GM06990 (cell line): Measurements from ENCODE around the gene KCNQ5.

Experiments
- DNase-seq: peaks from one replicate; pipeline ENCODE4 v3.0.0-alpha.2; 2011; ENCODE audit not compliant: insufficient read length; ENCODE audit errors: extremely low read depth
- H3K27me3 ChIP-seq: replicated peaks from 2 replicates; pipeline ENCODE4 v1.6.0; 2011; ENCODE audit warnings: low read length; ENCODE audit not compliant: control insufficient read depth, insufficient read depth
- H3K36me3 ChIP-seq: 2 replicates; pipeline ENCODE4 v1.5.1; 2011; ENCODE audit warnings: low read length; ENCODE audit not compliant: control insufficient read depth, insufficient read depth
- H3K4me3 ChIP-seq: replicated peaks from 2 replicates; pipeline ENCODE4 v1.5.1; 2011; ENCODE audit warnings: low read depth, mild to moderate bottlenecking, control low read depth, low read length
- TF ChIP-seq, protein P1 (sequence below): IDR thresholded peaks from 2 replicates; pipeline ENCODE4 v1.5.1; 2011; ENCODE audit warnings: low read length, control low read depth, mild to moderate bottlenecking, inconsistent platforms; ENCODE audit not compliant: insufficient read depth, poor library complexity, severe bottlenecking

Gene KCNQ5

DNA sequence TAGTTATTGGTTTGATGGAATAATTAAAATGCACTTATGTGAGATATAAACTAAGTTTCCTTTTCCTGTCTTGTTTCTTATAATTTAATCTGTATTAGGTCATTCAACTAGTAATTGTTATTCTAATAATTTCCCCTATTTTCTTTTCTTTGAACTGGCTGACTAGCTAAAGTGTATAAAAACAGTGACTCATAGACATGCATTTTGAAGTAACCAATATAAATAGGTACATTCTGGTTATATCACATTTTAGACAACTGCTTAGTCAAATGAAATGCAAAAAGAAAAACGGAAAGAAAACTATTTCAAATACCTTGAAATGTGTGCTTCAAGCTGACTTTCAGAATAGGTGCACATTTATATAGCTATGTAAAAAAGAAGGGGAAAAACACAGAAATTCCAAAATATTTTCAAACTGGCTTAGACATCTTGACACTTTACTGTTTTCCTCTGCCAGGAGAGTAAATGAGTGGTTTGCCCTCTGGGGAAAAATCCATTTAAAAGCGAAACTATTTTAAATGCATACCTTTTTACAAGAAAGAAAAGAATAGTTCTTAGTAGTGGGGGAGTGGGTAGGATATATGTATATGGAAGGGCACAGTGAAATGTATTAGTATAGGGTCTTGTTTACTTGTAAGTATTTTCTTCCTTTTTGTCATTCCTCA lies 28.3 kb downstream of the KCNQ5 start:
- DNase-seq = no peak
- no peak overlapping the region for H3K4me3 ChIP-seq

DNA sequence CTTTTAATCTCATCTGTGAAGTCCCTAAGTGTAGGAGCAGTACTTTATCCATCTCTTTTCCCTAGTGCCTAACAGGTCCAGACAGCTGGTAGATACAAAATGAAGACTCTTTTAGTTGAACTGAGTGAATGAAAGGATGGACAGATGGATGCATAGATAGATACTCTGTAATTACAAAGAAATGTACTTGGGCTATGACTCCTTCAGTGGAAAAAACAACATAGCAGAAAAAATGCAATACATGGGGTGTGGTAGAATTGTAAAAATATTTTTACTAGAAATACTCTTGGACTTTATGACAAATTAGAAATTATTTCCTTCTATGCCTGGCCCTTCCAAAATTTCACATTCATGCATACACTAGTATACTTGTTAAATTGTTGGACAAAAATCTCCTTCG lies 29.3 kb downstream of the KCNQ5 start:
- Histone ChIP-seq H3K4me3 (no peak overlapping the region), H3K27me3 (no peaks in the 10 kb centered on the region), H3K36me3 (no peaks in the 10 kb centered on the region)
- TF ChIP-seq, protein P1, sequence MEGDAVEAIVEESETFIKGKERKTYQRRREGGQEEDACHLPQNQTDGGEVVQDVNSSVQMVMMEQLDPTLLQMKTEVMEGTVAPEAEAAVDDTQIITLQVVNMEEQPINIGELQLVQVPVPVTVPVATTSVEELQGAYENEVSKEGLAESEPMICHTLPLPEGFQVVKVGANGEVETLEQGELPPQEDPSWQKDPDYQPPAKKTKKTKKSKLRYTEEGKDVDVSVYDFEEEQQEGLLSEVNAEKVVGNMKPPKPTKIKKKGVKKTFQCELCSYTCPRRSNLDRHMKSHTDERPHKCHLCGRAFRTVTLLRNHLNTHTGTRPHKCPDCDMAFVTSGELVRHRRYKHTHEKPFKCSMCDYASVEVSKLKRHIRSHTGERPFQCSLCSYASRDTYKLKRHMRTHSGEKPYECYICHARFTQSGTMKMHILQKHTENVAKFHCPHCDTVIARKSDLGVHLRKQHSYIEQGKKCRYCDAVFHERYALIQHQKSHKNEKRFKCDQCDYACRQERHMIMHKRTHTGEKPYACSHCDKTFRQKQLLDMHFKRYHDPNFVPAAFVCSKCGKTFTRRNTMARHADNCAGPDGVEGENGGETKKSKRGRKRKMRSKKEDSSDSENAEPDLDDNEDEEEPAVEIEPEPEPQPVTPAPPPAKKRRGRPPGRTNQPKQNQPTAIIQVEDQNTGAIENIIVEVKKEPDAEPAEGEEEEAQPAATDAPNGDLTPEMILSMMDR = no peak
- no peak for DNase-seq

More for the DNA sequence above, 28.3 kb downstream of the KCNQ5 start:
- Histone ChIP-seq H3K36me3 (no peaks in the 10 kb centered on the region), H3K27me3 (no peaks in the 10 kb centered on the region)
- TF ChIP-seq, protein P1 = no peak

DNA sequence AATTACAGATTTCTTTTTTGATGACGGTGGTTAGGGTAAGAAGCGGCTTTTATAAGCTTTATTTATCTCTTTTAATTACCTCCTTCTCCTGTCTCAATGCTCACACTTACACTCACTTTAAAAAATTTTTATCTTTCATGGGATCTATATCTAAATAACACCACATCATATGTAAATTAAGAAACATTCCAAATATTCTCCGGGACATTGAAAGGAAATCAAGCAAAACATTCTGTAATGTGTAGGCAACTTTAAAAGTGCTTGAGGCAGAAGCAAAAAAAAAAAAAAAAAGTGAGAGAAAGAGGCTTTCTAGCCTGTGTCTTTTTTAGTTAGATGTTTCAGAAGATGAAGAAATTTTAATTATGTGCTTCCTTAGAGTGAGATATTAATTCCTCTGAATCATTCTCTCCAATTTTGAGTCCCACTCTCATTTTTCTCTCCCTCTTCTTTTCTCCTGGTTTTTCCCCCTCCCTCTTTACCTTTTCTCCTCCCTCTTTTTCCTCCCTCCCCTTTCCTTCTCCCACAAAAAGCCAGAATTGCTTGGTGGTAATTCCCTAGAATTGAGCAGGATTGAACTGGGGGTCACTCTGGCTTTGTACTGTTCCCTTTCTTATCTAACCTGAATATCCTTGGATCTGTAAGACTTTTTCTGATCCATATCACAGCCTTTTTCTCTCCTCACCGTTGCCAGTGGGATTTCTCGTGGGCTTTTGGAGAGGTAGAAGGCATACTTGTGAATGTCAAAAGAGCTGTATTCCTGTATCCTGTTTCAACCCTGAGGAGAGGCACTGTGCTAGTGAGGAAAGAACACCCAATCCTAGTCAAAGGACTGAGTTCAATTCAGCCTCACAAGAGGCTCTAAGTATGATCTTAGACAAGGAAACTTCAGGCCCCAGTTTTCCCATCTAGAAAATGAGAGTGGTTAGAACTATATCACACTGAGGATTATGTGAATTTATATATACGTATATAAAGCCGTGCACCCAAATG lies 30.4 kb downstream of the KCNQ5 start:
- no peak for DNase-seq
- TF ChIP-seq, protein P1 = no peak
- H3K27me3 ChIP-seq = no peaks in the 10 kb centered on the region
- H3K4me3 ChIP-seq = no peak overlapping the region
- no peaks in the 10 kb centered on the region for H3K36me3 ChIP-seq

DNA sequence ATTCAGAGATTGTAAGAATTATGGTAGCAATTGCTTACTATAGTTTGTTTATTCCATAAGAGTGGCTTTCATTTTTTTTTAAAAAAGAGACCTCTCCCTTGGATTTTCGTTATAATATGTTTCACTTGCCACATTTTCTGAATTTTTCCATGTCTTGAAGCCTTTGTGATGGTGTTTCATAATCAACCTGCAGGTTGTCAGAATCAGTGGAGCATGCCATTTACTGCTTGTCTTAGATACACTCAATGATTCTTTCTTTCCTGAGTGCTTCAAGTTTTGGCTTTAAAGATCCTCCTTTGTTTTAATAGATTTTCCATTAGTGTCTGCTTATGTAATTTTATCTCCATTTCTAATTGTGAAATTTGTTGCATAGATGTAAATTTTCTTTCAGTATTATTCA lies 31.2 kb downstream of the KCNQ5 start:
- Histone ChIP-seq H3K27me3 (no peaks in the 10 kb centered on the region), H3K36me3 (no peaks in the 10 kb centered on the region), H3K4me3 (no peak overlapping the region)
- DNase-seq = no peak
- TF ChIP-seq, protein P1 = no peak

DNA sequence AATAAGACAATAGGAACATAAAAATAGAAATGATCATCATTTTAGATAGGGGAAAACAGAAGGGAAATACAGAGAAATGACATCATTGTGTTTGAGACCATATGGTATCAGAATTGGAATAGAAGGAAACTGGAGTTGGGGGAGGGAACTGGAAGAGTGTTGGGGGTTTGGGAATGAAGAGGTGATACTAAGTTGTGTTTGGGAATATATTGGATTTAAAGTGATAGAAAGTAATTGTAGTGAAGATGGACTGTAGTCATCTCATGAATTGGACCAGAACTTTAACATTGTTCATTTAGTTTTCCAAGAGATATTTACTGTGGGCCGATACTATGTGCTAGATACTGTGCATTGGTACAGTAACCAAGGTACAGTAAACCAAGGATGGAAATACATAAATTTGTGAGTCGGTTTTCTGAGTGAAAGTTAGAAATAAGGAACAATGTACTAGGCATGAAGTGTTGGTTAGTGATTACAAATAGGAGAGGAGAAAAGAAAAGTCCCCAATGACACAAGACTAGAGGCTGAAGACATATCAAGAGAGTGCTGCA lies 32.3 kb downstream of the KCNQ5 start:
- Histone ChIP-seq H3K36me3 (no peaks in the 10 kb centered on the region), H3K4me3 (no peak overlapping the region), H3K27me3 (no peaks in the 10 kb centered on the region)
- no peak for DNase-seq
- TF ChIP-seq, protein P1 = no peak
